Dendritic cell treated with granulocyte-macrophage colony-stimulating factor and Interleukin-4, amounts not matched to agents 40 ng/mL and 50 ng/mL, for 4 days (primary cell): ENCODE measurements around the gene SQSTM1.

Source experiments
- H3K27ac Mint-ChIP-seq: one replicate; pipeline ENCODE4 v1.8.0; 2022; ENCODE audit warnings: mild to moderate bottlenecking, mixed read lengths
- H3K27me3 Mint-ChIP-seq: one replicate; pipeline ENCODE4 v1.8.0; 2022; ENCODE audit warnings: mild to moderate bottlenecking, mixed read lengths
- H3K36me3 Mint-ChIP-seq: one replicate; pipeline ENCODE4 v1.8.0; 2022; ENCODE audit warnings: low read depth, mixed read lengths
- H3K4me1 Mint-ChIP-seq: one replicate; pipeline ENCODE4 v1.8.0; 2022; ENCODE audit warnings: low read depth, mixed read lengths
- H3K4me3 Mint-ChIP-seq: one replicate; pipeline ENCODE4 v1.8.0; 2022; ENCODE audit warnings: mild to moderate bottlenecking, moderate library complexity, mixed read lengths
- H3K9me3 Mint-ChIP-seq: one replicate; pipeline ENCODE4 v1.8.0; 2022; ENCODE audit warnings: mixed read lengths
- intact Hi-C: fragments of 100-400 bp; cut with micrococcal nuclease; formaldehyde crosslinking; loops from one replicate; pipeline ENCODE4 v1.15.0; 2022

The SQSTM1 gene

GRCh38 chr5:179819296-179820126 lies 1.2 kb upstream of the SQSTM1 start:
- peak overlapping the region; percentile 97 for H3K27ac Mint-ChIP-seq
- peak overlapping the region; percentile 94 for H3K4me3 Mint-ChIP-seq
- H3K4me1 Mint-ChIP-seq, result peaks cover 71% of the 10 kb centered on the region
- no peaks in the 10 kb centered on the region for H3K9me3 Mint-ChIP-seq
- intact Hi-C loops, result loop anchor here (2.0 kb wide), 1 partner anchor 13 kb away; the partner anchor contains the start of gene MGAT4B
- H3K36me3 Mint-ChIP-seq, result peaks cover 53% of the 10 kb centered on the region
- H3K27me3 Mint-ChIP-seq, result peaks cover 17% of the 10 kb centered on the region

- intact Hi-C loops, result loop anchor here (2.0 kb wide), 1 partner anchor 13 kb away; the partner anchor contains the start of gene MGAT4B
- Mint-ChIP-seq H3K36me3 (peaks cover 54% of the 10 kb centered on the region), H3K4me1 (peaks cover 77% of the 10 kb centered on the region)
These were observed 600 bp upstream of the SQSTM1 start for GRCh38 chr5:179820127-179820482.

DNA sequence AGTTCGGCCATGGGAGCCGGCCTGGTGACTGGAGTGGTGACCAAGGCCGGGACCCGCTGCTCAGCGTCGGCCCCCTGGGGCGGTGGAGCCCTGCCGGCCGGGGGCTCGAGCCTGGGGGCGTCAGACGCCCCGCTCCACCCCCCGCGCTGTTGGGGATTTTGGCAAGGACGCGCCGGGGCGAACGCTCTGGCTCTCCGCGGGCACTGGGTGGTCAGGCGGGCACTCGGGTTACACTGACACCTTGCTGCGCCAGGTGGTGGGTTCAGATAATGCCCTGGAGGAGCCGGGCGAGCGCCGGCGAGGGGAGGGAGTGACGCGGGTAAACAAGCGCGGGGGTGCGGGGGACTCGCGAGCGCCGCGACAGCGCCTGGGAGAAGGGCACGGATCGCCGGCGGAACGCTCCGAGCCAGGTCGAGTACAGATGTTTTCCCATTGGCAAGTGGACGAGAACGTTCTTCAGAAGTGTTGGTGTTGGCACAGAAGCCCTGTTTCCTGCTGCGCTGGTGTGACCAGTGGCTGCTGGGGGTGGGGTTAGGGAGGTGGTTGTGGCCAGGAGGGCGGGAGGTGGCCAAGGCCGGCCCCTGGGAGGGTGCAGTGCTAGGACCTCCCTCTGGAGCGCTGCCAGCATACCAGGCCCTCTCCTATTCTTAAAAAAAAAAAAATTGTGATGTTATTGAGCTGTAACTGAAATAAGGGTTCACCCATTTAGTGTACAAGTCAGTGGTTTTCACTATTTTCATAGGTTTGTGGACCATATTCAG lies 773 bp downstream of the SQSTM1 start:
- H3K36me3 Mint-ChIP-seq, result peaks cover 59% of the 10 kb centered on the region
- H3K27ac Mint-ChIP-seq, result peak overlapping the region; percentile 97
- peaks cover 84% of the 10 kb centered on the region for H3K4me1 Mint-ChIP-seq

More at GRCh38 chr5:179820127-179820482, 600 bp upstream of the SQSTM1 start:
- Mint-ChIP-seq H3K9me3 (no peaks in the 10 kb centered on the region), H3K27me3 (peaks cover 17% of the 10 kb centered on the region), H3K4me3 (peak overlapping the region; percentile 94), H3K27ac (peak overlapping the region; percentile 97)

GRCh38 chr5:179822059-179822432 lies 1.3 kb downstream of the SQSTM1 start:
- intact Hi-C loops, result no loop called here
- Mint-ChIP-seq H3K36me3 (peaks cover 65% of the 10 kb centered on the region), H3K9me3 (no peaks in the 10 kb centered on the region), H3K27me3 (peaks cover 5% of the 10 kb centered on the region), H3K4me3 (peak overlapping the region; percentile 94), H3K4me1 (peaks cover 86% of the 10 kb centered on the region), H3K27ac (peak overlapping the region; percentile 97)

More for the DNA sequence above, 773 bp downstream of the SQSTM1 start:
- Mint-ChIP-seq H3K9me3 (no peaks in the 10 kb centered on the region), H3K27me3 (peaks cover 8% of the 10 kb centered on the region), H3K4me3 (peak overlapping the region; percentile 94)
- intact Hi-C loops, result loop anchor here (2.0 kb wide), 1 partner anchor 15 kb away; the partner anchor contains the start of gene MGAT4B

DNA sequence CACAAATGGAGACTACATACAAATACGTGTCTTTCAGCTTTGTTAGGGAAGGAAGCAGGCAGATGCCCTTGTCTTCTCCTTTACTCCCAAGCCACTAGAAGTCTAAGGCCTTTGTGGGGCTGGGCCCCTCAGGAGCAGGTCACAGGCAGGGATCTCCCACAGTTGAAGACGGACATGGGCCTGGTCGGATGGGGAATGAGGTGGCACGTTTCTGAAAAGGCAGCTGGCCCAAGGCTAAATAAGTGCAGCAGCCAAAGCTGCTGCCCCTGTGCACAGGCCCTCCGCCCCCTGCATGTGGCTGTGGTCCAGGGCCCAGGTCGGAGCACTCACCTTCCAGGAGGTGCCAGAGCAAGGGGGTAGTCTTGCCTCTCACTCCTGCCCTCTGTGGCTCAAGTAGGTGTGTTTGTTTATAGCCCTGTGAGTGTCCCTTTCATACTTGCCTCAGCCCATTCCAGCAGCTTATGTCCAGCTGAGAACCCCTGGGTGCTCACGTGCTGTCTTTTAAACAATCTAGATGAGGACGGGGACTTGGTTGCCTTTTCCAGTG lies 1.8 kb downstream of the SQSTM1 start:
- intact Hi-C loops, result no loop called here
- Mint-ChIP-seq H3K27ac (peak overlapping the region; percentile 97), H3K4me1 (peaks cover 86% of the 10 kb centered on the region), H3K9me3 (no peaks in the 10 kb centered on the region), H3K27me3 (peaks cover under 1% of the 10 kb centered on the region), H3K36me3 (peaks cover 70% of the 10 kb centered on the region), H3K4me3 (peak overlapping the region; percentile 94)

DNA sequence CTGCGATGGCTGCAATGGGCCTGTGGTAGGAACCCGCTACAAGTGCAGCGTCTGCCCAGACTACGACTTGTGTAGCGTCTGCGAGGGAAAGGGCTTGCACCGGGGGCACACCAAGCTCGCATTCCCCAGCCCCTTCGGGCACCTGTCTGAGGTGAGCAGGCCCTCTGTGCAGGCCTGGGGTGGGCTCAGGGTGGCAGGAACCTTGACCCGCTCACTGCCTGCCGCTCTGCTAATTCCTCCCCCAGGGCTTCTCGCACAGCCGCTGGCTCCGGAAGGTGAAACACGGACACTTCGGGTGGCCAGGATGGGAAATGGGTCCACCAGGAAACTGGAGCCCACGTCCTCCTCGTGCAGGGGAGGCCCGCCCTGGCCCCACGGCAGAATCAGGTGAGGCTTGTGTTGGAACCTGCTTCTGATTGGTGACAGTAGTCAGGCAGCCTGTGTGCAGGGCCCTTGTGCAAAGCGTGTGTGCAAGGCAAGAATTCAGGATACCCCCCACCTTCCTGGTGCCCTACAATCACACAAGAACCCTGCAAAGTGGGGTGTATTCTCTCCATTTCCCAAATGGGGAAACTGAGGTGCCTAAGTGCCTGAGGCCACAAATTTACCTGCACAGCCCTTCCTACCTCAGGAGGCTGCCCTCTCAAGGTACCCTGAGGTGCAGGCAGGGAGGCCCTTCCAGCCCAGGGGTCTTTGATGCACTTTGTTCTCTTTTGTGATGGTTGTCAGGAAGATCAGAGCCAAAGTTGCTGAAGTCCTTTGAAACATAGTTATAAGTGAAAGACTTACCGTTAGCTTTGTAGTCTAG lies 3.4 kb downstream of the SQSTM1 start:
- no peak overlapping the region for H3K4me3 Mint-ChIP-seq
- no peaks in the 10 kb centered on the region for H3K9me3 Mint-ChIP-seq
- intact Hi-C loops, result no loop called here
- peaks cover 86% of the 10 kb centered on the region for H3K4me1 Mint-ChIP-seq
- H3K36me3 Mint-ChIP-seq, result peaks cover 86% of the 10 kb centered on the region
- H3K27me3 Mint-ChIP-seq, result no peaks in the 10 kb centered on the region
- peak overlapping the region; percentile 14 for H3K27ac Mint-ChIP-seq

GRCh38 chr5:179824745-179825112 lies 4.0 kb downstream of the SQSTM1 start:
- Mint-ChIP-seq H3K27ac (peak overlapping the region; percentile 14), H3K36me3 (peaks cover 92% of the 10 kb centered on the region), H3K4me1 (peaks cover 85% of the 10 kb centered on the region), H3K9me3 (no peaks in the 10 kb centered on the region), H3K4me3 (no peak overlapping the region), H3K27me3 (no peaks in the 10 kb centered on the region)
- intact Hi-C loops, result no loop called here

DNA sequence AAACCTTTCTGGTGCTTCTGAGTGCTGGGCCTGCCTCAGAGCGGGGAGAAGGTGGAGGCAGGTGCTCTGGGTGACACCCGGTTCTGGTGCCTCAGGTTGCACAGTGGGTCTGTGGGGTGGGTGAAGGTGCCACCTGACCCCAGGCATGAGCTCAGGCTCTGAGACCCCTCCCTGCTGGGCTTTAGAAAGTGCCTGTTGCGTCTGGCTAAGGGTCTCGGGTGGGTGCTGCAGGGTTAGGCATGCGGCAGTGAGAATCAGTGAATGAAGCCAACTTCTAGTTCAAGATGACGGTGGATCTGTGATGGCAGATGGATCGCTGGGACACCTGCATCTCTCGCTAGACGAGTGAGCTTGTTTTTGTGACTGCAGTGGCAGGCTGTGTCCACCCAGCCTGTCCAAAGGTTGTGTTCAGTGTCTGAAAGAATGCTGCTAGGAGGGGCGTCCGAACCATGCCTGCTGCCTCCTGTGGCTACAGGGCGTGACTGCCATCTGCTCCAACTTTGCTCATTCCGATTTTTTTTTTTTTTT lies 5.0 kb downstream of the SQSTM1 start:
- intact Hi-C loops, result no loop called here
- Mint-ChIP-seq H3K9me3 (no peaks in the 10 kb centered on the region), H3K36me3 (peaks cover 97% of the 10 kb centered on the region), H3K4me3 (no peak overlapping the region), H3K27ac (peak overlapping the region; percentile 72), H3K27me3 (no peaks in the 10 kb centered on the region), H3K4me1 (peaks cover 77% of the 10 kb centered on the region)

- peak overlapping the region; percentile 45 for H3K4me3 Mint-ChIP-seq
- H3K9me3 Mint-ChIP-seq, result no peaks in the 10 kb centered on the region
- intact Hi-C loops, result no loop called here
- H3K36me3 Mint-ChIP-seq, result peaks cover 100% of the 10 kb centered on the region
- peaks cover 67% of the 10 kb centered on the region for H3K4me1 Mint-ChIP-seq
- H3K27me3 Mint-ChIP-seq, result no peaks in the 10 kb centered on the region
- peak overlapping the region; percentile 72 for H3K27ac Mint-ChIP-seq
These were observed 7.0 kb downstream of the SQSTM1 start for GRCh38 chr5:179827680-179828079.

DNA sequence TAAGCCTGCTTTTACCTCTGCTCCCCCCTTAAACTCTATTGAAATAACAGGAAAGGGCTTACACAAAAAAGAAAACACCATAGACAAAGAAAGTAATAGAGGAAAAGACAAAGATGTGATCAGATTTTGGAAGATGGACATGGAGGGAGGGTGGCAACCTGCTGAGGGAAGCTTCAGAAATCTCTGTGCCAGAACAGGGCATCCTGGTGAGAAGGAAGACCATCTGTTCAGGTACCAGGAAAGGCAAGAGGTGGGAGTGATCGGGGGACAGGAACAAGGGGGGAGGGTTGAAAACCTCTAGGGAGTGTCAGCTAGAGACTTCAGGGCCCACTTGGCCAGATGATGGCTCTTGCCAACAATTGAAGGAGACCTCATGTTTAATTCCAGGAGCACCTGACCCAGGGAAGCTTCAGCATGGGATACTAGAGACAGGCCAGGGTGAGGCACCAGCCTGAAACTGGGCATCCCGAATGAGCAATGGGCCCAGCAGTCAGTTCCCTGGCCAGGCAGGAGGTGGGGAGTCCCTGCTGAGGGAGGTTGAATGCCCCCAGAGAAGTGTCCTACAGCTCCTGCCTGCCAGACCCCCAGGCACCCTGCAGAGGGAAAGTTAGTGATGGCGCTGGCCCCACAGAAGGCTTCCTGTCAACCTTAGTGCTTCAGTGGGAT lies 8.2 kb downstream of the SQSTM1 start:
- H3K36me3 Mint-ChIP-seq, result peaks cover 100% of the 10 kb centered on the region
- no peak overlapping the region for H3K27ac Mint-ChIP-seq
- intact Hi-C loops, result no loop called here
- H3K9me3 Mint-ChIP-seq, result no peaks in the 10 kb centered on the region
- peaks cover 64% of the 10 kb centered on the region for H3K4me1 Mint-ChIP-seq
- H3K4me3 Mint-ChIP-seq, result no peak overlapping the region
- no peaks in the 10 kb centered on the region for H3K27me3 Mint-ChIP-seq

- Mint-ChIP-seq H3K4me3 (no peak overlapping the region), H3K27ac (no peak overlapping the region), H3K36me3 (peaks cover 97% of the 10 kb centered on the region), H3K27me3 (no peaks in the 10 kb centered on the region), H3K4me1 (peaks cover 54% of the 10 kb centered on the region), H3K9me3 (no peaks in the 10 kb centered on the region)
- intact Hi-C loops, result no loop called here
These were observed 9.2 kb downstream of the SQSTM1 start for GRCh38 chr5:179829732-179830435.

- intact Hi-C loops, result no loop called here
- Mint-ChIP-seq H3K9me3 (no peaks in the 10 kb centered on the region), H3K27me3 (no peaks in the 10 kb centered on the region), H3K4me1 (peaks cover 43% of the 10 kb centered on the region), H3K36me3 (peaks cover 97% of the 10 kb centered on the region), H3K4me3 (no peak overlapping the region), H3K27ac (no peak overlapping the region)
These were observed 10.2 kb downstream of the SQSTM1 start for GRCh38 chr5:179830818-179831468.
